CD4-positive, CD25-positive, alpha-beta regulatory T cell (primary cell): Measurements from ENCODE around the gene HIPK4. TPM values are rescaled to one million over a fixed set of nuclear protein-coding genes. Genes with fewer than 3 reads are reported as not detected.
A peak's percentile ranks its signal among the peaks of the same experiment; 100 is the strongest.

Experiments
- ATAC-seq, 2 donors: fragments of 150-1000 bp; cut with Tn5 transposase; one replicate each; pipeline ENCODE4 v1.10.0; 2021; ENCODE audit warnings: low read depth in 2 of 2, moderate number of reproducible peaks in 2 of 2, moderate library complexity in 1 of 2
- DNase-seq, 3 donors: peaks; one replicate each; pipeline versions ENCODE4 v3.0.0 to v3.0.0-alpha.2; 2012 to 2022; ENCODE audit warnings: mixed read lengths in 1 of 3
- H3K27ac ChIP-seq: one replicate; pipeline ENCODE4 v1.7.0; 2013; ENCODE audit warnings: mild to moderate bottlenecking, low read length; ENCODE audit not compliant: insufficient read depth, poor library complexity, severe bottlenecking
- H3K27me3 ChIP-seq: one replicate; pipeline ENCODE4 v1.7.0; 2013; ENCODE audit warnings: low read length; ENCODE audit not compliant: control insufficient read depth, insufficient read depth
- H3K36me3 ChIP-seq: one replicate; pipeline ENCODE4 v1.7.0; 2013; ENCODE audit warnings: mild to moderate bottlenecking, low read length, moderate library complexity; ENCODE audit not compliant: control insufficient read depth, insufficient read depth
- H3K4me1 ChIP-seq: 2 replicates; pipeline ENCODE4 v1.7.0; 2013; ENCODE audit warnings: mild to moderate bottlenecking, low read length; ENCODE audit not compliant: insufficient read depth, control insufficient read depth, poor library complexity, severe bottlenecking
- H3K4me3 ChIP-seq: one replicate; pipeline ENCODE4 v1.7.0; 2013; ENCODE audit warnings: low read depth, mild to moderate bottlenecking, low read length, moderate library complexity
- H3K9me3 ChIP-seq, 2 experiments: 1 replicate in 1 of 2; 2 replicates in 1 of 2; pipeline ENCODE4 v1.7.0; 2013; ENCODE audit warnings: low read length in 2 of 2, mild to moderate bottlenecking in 1 of 2, moderate library complexity in 1 of 2; ENCODE audit not compliant: control insufficient read depth in 2 of 2
- H3K27ac Mint-ChIP-seq, 3 donors: one replicate each; pipeline ENCODE4 v1.8.0; 2020 to 2022; ENCODE audit warnings: mild to moderate bottlenecking in 3 of 3, mixed read lengths in 3 of 3, moderate library complexity in 2 of 3
- H3K27me3 Mint-ChIP-seq: one replicate; pipeline ENCODE4 v1.8.0; 2022; ENCODE audit warnings: mild to moderate bottlenecking, mixed read lengths
- H3K36me3 Mint-ChIP-seq: one replicate; pipeline ENCODE4 v1.8.0; 2020; ENCODE audit warnings: mixed read lengths
- H3K4me1 Mint-ChIP-seq, 4 donors: one replicate each; pipeline ENCODE4 v1.8.0; 2020 to 2022; ENCODE audit warnings: mixed read lengths in 4 of 4, mild to moderate bottlenecking in 1 of 4
- H3K4me3 Mint-ChIP-seq, 4 donors: one replicate each; pipeline ENCODE4 v1.8.0; 2020 to 2022; ENCODE audit warnings: mild to moderate bottlenecking in 4 of 4, mixed read lengths in 4 of 4, moderate library complexity in 3 of 4
- H3K9me3 Mint-ChIP-seq, 7 donors: one replicate each; pipeline ENCODE4 v1.8.0; 2020 to 2022; ENCODE audit warnings: mixed read lengths in 7 of 7, mild to moderate bottlenecking in 3 of 7, moderate library complexity in 2 of 7
- polyA plus RNA-seq, 4 donors: library from polyadenylated mRNA; unstranded; fragments of 300-500 nt; fragmentation: Illumina TruSeq; gene quantifications; one replicate each; pipeline ENCODE4 v1.2.3, GENCODE V29; 2021
- total RNA-seq: library from RNA; stranded (reverse); gene quantifications from one replicate; pipeline ENCODE4 v1.2.3, GENCODE V29; 2022

HIPK4 gene
- total and polyA plus RNA-seq, 5 donors from 2014 or later: not detected

GRCh38 chr19:40407714-40408597 lies 18.0 kb upstream of the HIPK4 start:
- H3K36me3 ChIP-seq: no peaks in the 10 kb centered on the region
- no peak overlapping the region for H3K4me3 ChIP-seq
- H3K4me3 Mint-ChIP-seq: no peak overlapping the region
- H3K9me3 ChIP-seq: no peaks in the 10 kb centered on the region
- DNase-seq (peak in 1 of 3 donors; percentile 44), ATAC-seq (no peak)
- no peak overlapping the region for H3K27ac Mint-ChIP-seq
- no peak overlapping the region for H3K27ac ChIP-seq
- no peaks in the 10 kb centered on the region for H3K27me3 ChIP-seq
- peaks cover 0 to 25% (median 7%) of the 10 kb centered on the region in 4 donors for H3K4me1 Mint-ChIP-seq
- H3K36me3 Mint-ChIP-seq: no peaks in the 10 kb centered on the region
- peaks cover 13% of the 10 kb centered on the region for H3K4me1 ChIP-seq
- H3K9me3 Mint-ChIP-seq: no peaks in the 10 kb centered on the region
- H3K27me3 Mint-ChIP-seq: no peaks in the 10 kb centered on the region

- peak overlapping the region; percentile 60 for H3K27ac ChIP-seq
- DNase-seq (peak; percentile 57 to 87 (median 75)), ATAC-seq (peak; percentile 51 to 60)
- H3K4me1 ChIP-seq: peaks cover 13% of the 10 kb centered on the region
- H3K9me3 ChIP-seq: no peaks in the 10 kb centered on the region
- H3K4me3 ChIP-seq: peak overlapping the region; percentile 67
- H3K36me3 ChIP-seq: no peaks in the 10 kb centered on the region
- Mint-ChIP-seq H3K4me3 (peak overlapping the region; percentile 81 to 98 (median 94)), H3K36me3 (peaks cover 12% of the 10 kb centered on the region), H3K9me3 (no peaks in the 10 kb centered on the region), H3K27ac (peak overlapping the region; percentile 45 to 99 (median 93)), H3K27me3 (peaks cover 6% of the 10 kb centered on the region), H3K4me1 (peaks cover 0 to 46% (median 20%) of the 10 kb centered on the region in 4 donors)
- H3K27me3 ChIP-seq: no peaks in the 10 kb centered on the region
Observed at GRCh38 chr19:40403262-40403984, 13.4 kb upstream of the HIPK4 start.

- Histone ChIP-seq H3K4me1 (peaks cover 9% of the 10 kb centered on the region), H3K27ac (no peak overlapping the region), H3K27me3 (no peaks in the 10 kb centered on the region), H3K36me3 (no peaks in the 10 kb centered on the region), H3K9me3 (no peaks in the 10 kb centered on the region), H3K4me3 (no peak overlapping the region)
- ATAC-seq (no peak), DNase-seq (no peak)
- Mint-ChIP-seq H3K27ac (peak overlapping the region in 1 of 3 donors; percentile 42), H3K4me3 (peak overlapping the region in 2 of 4 donors; percentile 13 to 29), H3K36me3 (peaks cover 12% of the 10 kb centered on the region), H3K9me3 (peaks cover 0 to 1% (median 0%) of the 10 kb centered on the region in 7 donors), H3K4me1 (peaks cover 0 to 40% (median 19%) of the 10 kb centered on the region in 4 donors), H3K27me3 (peaks cover 6% of the 10 kb centered on the region)
Observed at GRCh38 chr19:40400559-40400958, 10.6 kb upstream of the HIPK4 start.

GRCh38 chr19:40398417-40399131 lies 8.6 kb upstream of the HIPK4 start:
- peaks cover 0 to 1% (median 0%) of the 10 kb centered on the region in 7 donors for H3K9me3 Mint-ChIP-seq
- H3K36me3 Mint-ChIP-seq: peaks cover 12% of the 10 kb centered on the region
- Histone ChIP-seq H3K9me3 (no peaks in the 10 kb centered on the region), H3K36me3 (no peaks in the 10 kb centered on the region), H3K4me3 (no peak overlapping the region), H3K4me1 (peaks cover 4% of the 10 kb centered on the region), H3K27ac (no peak overlapping the region), H3K27me3 (no peaks in the 10 kb centered on the region)
- peak overlapping the region in 1 of 3 donors; percentile 60 for H3K27ac Mint-ChIP-seq
- ATAC-seq (peak; percentile 70 to 73), DNase-seq (peak; percentile 54 to 80 (median 55))
- peaks cover 6% of the 10 kb centered on the region for H3K27me3 Mint-ChIP-seq
- peaks cover 0 to 30% (median 16%) of the 10 kb centered on the region in 4 donors for H3K4me1 Mint-ChIP-seq
- peak overlapping the region in 3 of 4 donors; percentile 22 to 71 (median 35) for H3K4me3 Mint-ChIP-seq

- Histone ChIP-seq H3K9me3 (no peaks in the 10 kb centered on the region), H3K27me3 (no peaks in the 10 kb centered on the region), H3K36me3 (no peaks in the 10 kb centered on the region), H3K4me1 (no peaks in the 10 kb centered on the region), H3K4me3 (no peak overlapping the region), H3K27ac (no peak overlapping the region)
- H3K4me3 Mint-ChIP-seq: no peak overlapping the region
- peaks cover 12% of the 10 kb centered on the region for H3K36me3 Mint-ChIP-seq
- ATAC-seq (no peak), DNase-seq (no peak)
- H3K9me3 Mint-ChIP-seq: peaks cover 0 to 1% (median 0%) of the 10 kb centered on the region in 7 donors
- peaks cover 0 to 21% (median 13%) of the 10 kb centered on the region in 4 donors for H3K4me1 Mint-ChIP-seq
- peaks cover 6% of the 10 kb centered on the region for H3K27me3 Mint-ChIP-seq
- H3K27ac Mint-ChIP-seq: no peak overlapping the region
Observed at GRCh38 chr19:40397568-40397906, 7.6 kb upstream of the HIPK4 start.

- no peaks in the 10 kb centered on the region for H3K4me1 ChIP-seq
- DNase-seq (no peak), ATAC-seq (no peak)
- H3K27me3 ChIP-seq: no peaks in the 10 kb centered on the region
- no peak overlapping the region for H3K4me3 ChIP-seq
- H3K36me3 ChIP-seq: no peaks in the 10 kb centered on the region
- Mint-ChIP-seq H3K4me3 (no peak overlapping the region), H3K36me3 (peaks cover 12% of the 10 kb centered on the region), H3K27me3 (peaks cover 6% of the 10 kb centered on the region), H3K9me3 (peaks cover 0 to 1% (median 0%) of the 10 kb centered on the region in 7 donors), H3K4me1 (peaks cover 0 to 21% (median 13%) of the 10 kb centered on the region in 4 donors), H3K27ac (no peak overlapping the region)
- H3K27ac ChIP-seq: no peak overlapping the region
- no peaks in the 10 kb centered on the region for H3K9me3 ChIP-seq
Observed at GRCh38 chr19:40396886-40397567, 7.0 kb upstream of the HIPK4 start.

- no peaks in the 10 kb centered on the region for H3K9me3 ChIP-seq
- H3K27ac Mint-ChIP-seq: no peak overlapping the region
- H3K36me3 Mint-ChIP-seq: peaks cover 9% of the 10 kb centered on the region
- DNase-seq: no peak
- peaks cover 0 to 18% (median 11%) of the 10 kb centered on the region in 4 donors for H3K4me1 Mint-ChIP-seq
- ATAC-seq: no peak
- H3K36me3 ChIP-seq: no peaks in the 10 kb centered on the region
- no peaks in the 10 kb centered on the region for H3K4me1 ChIP-seq
- H3K27me3 Mint-ChIP-seq: peaks cover 6% of the 10 kb centered on the region
- H3K9me3 Mint-ChIP-seq: peaks cover 0 to 1% (median 0%) of the 10 kb centered on the region in 7 donors
- H3K4me3 ChIP-seq: no peak overlapping the region
- H3K27ac ChIP-seq: no peak overlapping the region
- H3K27me3 ChIP-seq: no peaks in the 10 kb centered on the region
- no peak overlapping the region for H3K4me3 Mint-ChIP-seq
Observed at GRCh38 chr19:40395956-40396355, 6.0 kb upstream of the HIPK4 start.
